Middle frontal gyrus (tissue), 1 donor: ENCODE data around the gene TUSC1.
"Not testable (repeated sequence)": the region's sequence is repeated elsewhere in the genome, so short reads cannot be mapped to it uniquely, and the experiment has no call there.

ENCODE experiments used
- DNase-seq: peaks from one replicate; pipeline ENCODE4 v3.0.0-alpha.2; 2015; ENCODE audit warnings: low spot score; ENCODE audit errors: extremely low spot score

The TUSC1 gene

GRCh38 chr9:25678147-25678666, at the start of gene TUSC1:
Gene TUSC1 (minus strand): TSS chr9:25678444. CDS start chr9:25678312, 132 bp downstream.
- DNase-seq: peak; percentile 46

- no peak for DNase-seq
Measured at GRCh38 chr9:25726871-25727410, 48.7 kb upstream of the TUSC1 start.

GRCh38 chr9:25724424-25724823, 46.2 kb upstream of the TUSC1 start:
- no peak for DNase-seq

- no peak for DNase-seq
Measured at GRCh38 chr9:25716220-25716872, 38.1 kb upstream of the TUSC1 start.

GRCh38 chr9:25709941-25710340, 31.7 kb upstream of the TUSC1 start:
- peak; percentile 20 for DNase-seq

GRCh38 chr9:25704800-25705199, 26.6 kb upstream of the TUSC1 start:
- no peak for DNase-seq

- no peak for DNase-seq
Measured at GRCh38 chr9:25703701-25704357, 25.6 kb upstream of the TUSC1 start.

- DNase-seq: no peak
Measured at GRCh38 chr9:25702536-25702935, 24.3 kb upstream of the TUSC1 start.

GRCh38 chr9:25700899-25701298, 22.7 kb upstream of the TUSC1 start:
- not testable (repeated sequence) for DNase-seq

GRCh38 chr9:25700430-25700829, 22.2 kb upstream of the TUSC1 start:
- no peak for DNase-seq

- no peak for DNase-seq
Measured at GRCh38 chr9:25691786-25692185, 13.5 kb upstream of the TUSC1 start.

- DNase-seq: no peak
Measured at GRCh38 chr9:25684321-25684720, 6.1 kb upstream of the TUSC1 start.

- DNase-seq: no peak
Measured at GRCh38 chr9:25681266-25681665, 3.0 kb upstream of the TUSC1 start.

GRCh38 chr9:25678846-25679360, 659 bp upstream of the TUSC1 start:
- DNase-seq: no peak

- no peak for DNase-seq
Measured at GRCh38 chr9:25677301-25678146, 720 bp downstream of the TUSC1 start.

GRCh38 chr9:25675858-25676257, 2.4 kb downstream of the TUSC1 start:
- DNase-seq: not testable (repeated sequence)

GRCh38 chr9:25658571-25658970, 19.7 kb downstream of the TUSC1 start:
- DNase-seq: no peak

GRCh38 chr9:25654417-25654816, 23.8 kb downstream of the TUSC1 start:
- no peak for DNase-seq

GRCh38 chr9:25648116-25648515, 30.1 kb downstream of the TUSC1 start:
- DNase-seq: no peak

GRCh38 chr9:25636026-25636425, 42.2 kb downstream of the TUSC1 start:
- DNase-seq: no peak

- no peak for DNase-seq
Measured at GRCh38 chr9:25629231-25629630, 49.0 kb downstream of the TUSC1 start.
